ENCODE measurements around the gene TANGO2. TPM values are rescaled to one million over a fixed set of nuclear protein-coding genes. Genes with fewer than 3 reads are reported as not detected.

The TANGO2 gene
- total RNA-seq, 1 experiment from 2014 or later: 14.6 TPM

DNA sequence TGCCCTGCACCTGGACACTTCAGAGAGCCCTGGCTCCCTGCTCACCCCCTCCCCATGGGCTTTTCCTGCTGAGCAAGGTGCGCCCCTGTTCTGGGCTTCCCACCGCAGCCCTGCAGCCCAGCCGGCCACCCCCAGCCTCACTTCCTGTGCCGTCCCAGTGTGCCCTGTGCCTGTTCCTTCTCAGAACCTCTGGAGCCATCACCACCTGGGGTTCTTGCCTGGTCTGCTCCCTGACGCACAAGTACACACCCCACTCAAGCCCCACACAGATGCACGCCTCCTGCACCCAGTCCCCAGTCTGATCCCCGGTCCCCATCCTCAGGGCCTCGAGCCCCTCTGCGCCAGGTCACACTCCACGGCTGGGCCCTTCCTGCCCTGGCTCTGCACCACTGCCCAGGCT is 35.3 kb downstream of the TANGO2 start:
- Mint-ChIP-seq H3K4me3 (no peak overlapping the region), H3K9me3 (no peaks in the 10 kb centered on the region), H3K4me1 (no peaks in the 10 kb centered on the region), H3K27me3 (ENCODE audit: low read depth) (no peaks in the 10 kb centered on the region; the same call in 1 of the 2 replicates), H3K36me3 (ENCODE audit: insufficient read depth in 1 of 3, low read depth in 3 of 3) (peaks cover 0 to 5% (median 0%) of the 10 kb centered on the region in 3 experiments; a peak in 2 of 7 replicates), H3K27ac (peak overlapping the region in 2 of 3 experiments; percentile 57 to 88; a peak in 2 of 7 replicates)
- no CpG with 5 or more reads among the region's 10 CpGs for WGBS (ENCODE audit: extremely low coverage, insufficient read length, low lambda C conversion rate)
- no peak overlapping the region for H2BK15ac ChIP-seq (ENCODE audit: low read depth, low read length)
- TF ChIP-seq, protein P1, sequence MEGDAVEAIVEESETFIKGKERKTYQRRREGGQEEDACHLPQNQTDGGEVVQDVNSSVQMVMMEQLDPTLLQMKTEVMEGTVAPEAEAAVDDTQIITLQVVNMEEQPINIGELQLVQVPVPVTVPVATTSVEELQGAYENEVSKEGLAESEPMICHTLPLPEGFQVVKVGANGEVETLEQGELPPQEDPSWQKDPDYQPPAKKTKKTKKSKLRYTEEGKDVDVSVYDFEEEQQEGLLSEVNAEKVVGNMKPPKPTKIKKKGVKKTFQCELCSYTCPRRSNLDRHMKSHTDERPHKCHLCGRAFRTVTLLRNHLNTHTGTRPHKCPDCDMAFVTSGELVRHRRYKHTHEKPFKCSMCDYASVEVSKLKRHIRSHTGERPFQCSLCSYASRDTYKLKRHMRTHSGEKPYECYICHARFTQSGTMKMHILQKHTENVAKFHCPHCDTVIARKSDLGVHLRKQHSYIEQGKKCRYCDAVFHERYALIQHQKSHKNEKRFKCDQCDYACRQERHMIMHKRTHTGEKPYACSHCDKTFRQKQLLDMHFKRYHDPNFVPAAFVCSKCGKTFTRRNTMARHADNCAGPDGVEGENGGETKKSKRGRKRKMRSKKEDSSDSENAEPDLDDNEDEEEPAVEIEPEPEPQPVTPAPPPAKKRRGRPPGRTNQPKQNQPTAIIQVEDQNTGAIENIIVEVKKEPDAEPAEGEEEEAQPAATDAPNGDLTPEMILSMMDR (conservative IDR thresholded peaks at IDR 0.05): no peak
- no peaks in the 10 kb centered on the region for H3K23me2 ChIP-seq (ENCODE audit: insufficient read length, low read depth, low read length, poor library complexity, severe bottlenecking)
- H2BK12ac ChIP-seq (ENCODE audit: insufficient read length, low read depth, low read length): no peak overlapping the region
- no peak overlapping the region for H2BK20ac ChIP-seq (ENCODE audit: low read depth, low read length, poor library complexity, severe bottlenecking)
- no peaks in the 10 kb centered on the region for H4K20me1 ChIP-seq (ENCODE audit: control insufficient read depth, insufficient read depth, insufficient read length)
- no peaks in the 10 kb centered on the region for H3K79me2 ChIP-seq (ENCODE audit: insufficient read depth, low read length)
- no peak overlapping the region for H3K27ac ChIP-seq (ENCODE audit: insufficient read length, low read depth, low read length)
- no peak overlapping the region for H4K8ac ChIP-seq (replicated peaks; ENCODE audit: insufficient read length, low read depth, low read length)
- H2BK5ac ChIP-seq (ENCODE audit: insufficient read length, low read length): no peak overlapping the region
- no peak overlapping the region for H2AFZ ChIP-seq (ENCODE audit: low read length)
- no peak overlapping the region for H3K4ac ChIP-seq (ENCODE audit: low read depth, low read length)
- no peaks in the 10 kb centered on the region for H3K4me1 ChIP-seq (ENCODE audit: insufficient read depth, low read length)
- H3T11ph ChIP-seq (ENCODE audit: low read length): no peak overlapping the region
- no peak overlapping the region for H3K9ac ChIP-seq (ENCODE audit: extremely low read depth, insufficient read length, low read length)
- no peaks in the 10 kb centered on the region for H3K79me1 ChIP-seq (ENCODE audit: insufficient read depth, low read depth, low read length, poor library complexity, severe bottlenecking)
- H4K5ac ChIP-seq (ENCODE audit: insufficient read length, low read depth, low read length): no peak overlapping the region
- H3K27me3 ChIP-seq (ENCODE audit: insufficient read depth, low read length): no peaks in the 10 kb centered on the region
- no peak overlapping the region for H4K91ac ChIP-seq (ENCODE audit: insufficient read length, low read depth, low read length)
- H3K4me2 ChIP-seq (ENCODE audit: insufficient read depth, insufficient read length, low read length): no peak overlapping the region
- H3K56ac ChIP-seq (ENCODE audit: insufficient read length, low read depth, low read length): no peak overlapping the region
- H3K9me3 ChIP-seq (ENCODE audit: control insufficient read depth, low read depth, low read length): no peaks in the 10 kb centered on the region
- DNase-seq: no peak
- no peak overlapping the region for H2BK120ac ChIP-seq (ENCODE audit: low read depth, low read length, poor library complexity, severe bottlenecking)
- H2AK5ac ChIP-seq (ENCODE audit: insufficient read length, low read length): no peak overlapping the region
- H3K14ac ChIP-seq (ENCODE audit: insufficient read depth, low read length): no peak overlapping the region
- no peak overlapping the region for H3K18ac ChIP-seq (ENCODE audit: insufficient read length, low read depth, low read length)
- H3K23ac ChIP-seq (ENCODE audit: insufficient read length, low read depth, low read length): no peak overlapping the region
